Hematopoietic multipotent progenitor cell treated with erythropoietin and hydrocortisone succinate and interleukin-3 and kit ligand, for 15 days (in vitro differentiated cells): ENCODE results near the gene LECT2.

Experiments
- DNase-seq: peaks from one replicate; pipeline ENCODE4 v3.0.0-alpha.2; 2015; ENCODE audit warnings: low spot score

Gene LECT2

GRCh38 chr5:135978212-135978631 is 23.4 kb upstream of the LECT2 start:
- no peak for DNase-seq

GRCh38 chr5:135977375-135977928 is 22.7 kb upstream of the LECT2 start:
- DNase-seq = peak; percentile 29

- no peak for DNase-seq
These were observed 21.4 kb upstream of the LECT2 start for GRCh38 chr5:135976216-135976615.

- DNase-seq = no peak
These were observed 20.3 kb upstream of the LECT2 start for GRCh38 chr5:135975122-135975521.

GRCh38 chr5:135974021-135974600 is 19.3 kb upstream of the LECT2 start:
- DNase-seq = no peak

- no peak for DNase-seq
These were observed 18.7 kb upstream of the LECT2 start for GRCh38 chr5:135973323-135974020.

GRCh38 chr5:135971701-135972100 is 16.9 kb upstream of the LECT2 start:
- DNase-seq = no peak

GRCh38 chr5:135966790-135967189 is 12.0 kb upstream of the LECT2 start:
- no peak for DNase-seq

GRCh38 chr5:135966165-135966564 is 11.4 kb upstream of the LECT2 start:
- no peak for DNase-seq

GRCh38 chr5:135965504-135965903 is 10.7 kb upstream of the LECT2 start:
- no peak for DNase-seq

- DNase-seq = no peak
These were observed 10.0 kb upstream of the LECT2 start for GRCh38 chr5:135964670-135965320.

- DNase-seq = no peak
These were observed 742 bp upstream of the LECT2 start for GRCh38 chr5:135955525-135955924.

- DNase-seq = no peak
These were observed 933 bp downstream of the LECT2 start for GRCh38 chr5:135953850-135954249.

- no peak for DNase-seq
These were observed 2.1 kb downstream of the LECT2 start for GRCh38 chr5:135952683-135953082.

GRCh38 chr5:135951807-135952206 is 3.0 kb downstream of the LECT2 start:
- no peak for DNase-seq

- no peak for DNase-seq
These were observed 3.5 kb downstream of the LECT2 start for GRCh38 chr5:135951257-135951656.

- no peak for DNase-seq
These were observed 4.2 kb downstream of the LECT2 start for GRCh38 chr5:135950611-135951010.

GRCh38 chr5:135944967-135945560 is 9.7 kb downstream of the LECT2 start:
- peak; percentile 48 for DNase-seq

GRCh38 chr5:135944564-135944963 is 10.2 kb downstream of the LECT2 start:
- DNase-seq = no peak

GRCh38 chr5:135942202-135942771 is 12.5 kb downstream of the LECT2 start:
- DNase-seq = no peak

GRCh38 chr5:135941711-135942110 is 13.1 kb downstream of the LECT2 start:
- no peak for DNase-seq

- DNase-seq = no peak
These were observed 17.4 kb downstream of the LECT2 start for GRCh38 chr5:135937245-135937911.
